HG02642 (cell line): ENCODE measurements around the gene PCNT.

ENCODE experiments used
- ATAC-seq: cut with Tn5 transposase; IDR thresholded peaks from one replicate; pipeline ENCODE4 v1.9.1; 2021; ENCODE audit warnings: mild to moderate bottlenecking; ENCODE audit not compliant: unreplicated experiment, poor library complexity

Gene PCNT

DNA sequence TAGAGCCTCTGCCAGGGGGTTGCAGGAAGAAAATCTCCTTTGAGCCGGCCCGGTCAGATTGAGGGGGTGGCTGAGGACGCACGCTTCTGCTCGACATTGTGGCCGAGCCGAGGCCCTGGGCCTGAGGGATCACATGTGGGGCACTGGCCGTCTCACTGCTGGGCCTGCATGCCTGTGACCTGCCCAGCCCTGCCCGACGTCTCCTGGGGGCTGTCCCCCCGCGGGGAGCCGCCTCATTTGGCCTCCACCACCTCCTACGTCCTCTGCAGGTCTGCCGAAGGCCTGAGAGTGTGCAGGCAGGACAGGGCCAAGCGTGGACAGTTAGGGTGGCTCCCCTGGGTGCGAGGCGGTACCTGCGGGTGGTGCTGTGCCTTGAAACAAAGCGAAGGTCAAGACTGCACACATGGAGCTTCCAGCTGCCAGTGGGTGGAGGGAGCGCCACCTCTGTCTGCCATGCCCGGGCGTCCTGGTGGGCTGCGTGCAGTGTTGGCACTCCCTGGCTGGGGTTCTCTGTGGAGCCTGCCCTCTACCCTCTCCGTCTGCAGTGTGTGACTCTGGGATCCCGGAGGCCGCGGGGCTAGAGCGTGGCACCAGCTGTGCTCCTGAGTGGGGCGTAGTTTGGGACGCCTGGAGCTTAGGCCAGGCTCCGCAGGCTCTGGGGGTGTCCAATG, 51.7 kb downstream of the PCNT start:
- no peak for ATAC-seq

DNA sequence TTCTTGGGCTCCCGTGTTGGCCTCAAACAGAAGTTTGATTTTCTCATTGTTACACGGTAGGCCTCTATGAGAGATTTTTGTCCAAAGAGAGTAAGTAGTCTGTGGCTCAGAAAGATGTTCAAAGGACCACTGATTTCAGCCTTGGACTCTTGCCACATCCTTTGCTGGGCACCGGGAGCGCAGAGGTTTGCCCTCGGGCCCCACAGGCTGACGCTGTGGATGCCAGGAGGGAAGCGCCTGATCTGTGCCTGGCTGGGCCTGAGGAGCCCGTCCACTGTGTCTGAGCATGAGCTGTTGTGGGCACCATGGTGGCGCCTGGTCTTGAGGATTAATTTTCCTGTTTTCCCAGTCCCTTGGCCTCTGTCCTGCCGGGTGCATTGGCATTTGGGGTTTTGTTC, 52.3 kb downstream of the PCNT start:
- ATAC-seq, result no peak

DNA sequence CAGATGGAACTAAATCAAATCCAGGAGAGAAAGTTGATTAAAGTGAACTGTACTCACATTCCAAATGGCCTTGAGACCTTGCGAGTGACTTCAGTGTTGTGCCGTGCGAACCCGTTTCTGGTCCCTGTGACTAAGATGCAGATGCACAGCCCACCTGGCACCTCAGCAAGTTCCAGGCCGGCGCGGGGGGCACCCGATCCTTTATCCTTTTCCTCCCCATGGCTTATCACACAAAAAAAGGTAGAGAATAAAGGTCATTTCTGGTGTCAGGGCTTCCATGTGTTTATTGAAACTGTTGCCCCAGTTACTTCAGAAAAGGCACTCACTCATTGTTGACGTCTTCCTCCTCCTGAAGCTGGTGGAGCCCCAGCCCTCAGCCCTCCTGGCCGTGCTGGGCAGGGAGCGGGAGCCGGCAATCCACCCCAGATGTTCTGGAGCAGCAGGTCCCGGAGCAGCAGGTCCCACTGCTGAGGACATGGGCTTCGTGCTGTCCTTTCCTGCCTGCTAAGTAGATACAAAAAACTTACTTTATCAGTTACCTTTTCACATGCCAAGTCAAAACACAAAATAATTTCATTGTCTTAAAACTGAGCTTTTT, 53.0 kb downstream of the PCNT start:
- no peak for ATAC-seq

DNA sequence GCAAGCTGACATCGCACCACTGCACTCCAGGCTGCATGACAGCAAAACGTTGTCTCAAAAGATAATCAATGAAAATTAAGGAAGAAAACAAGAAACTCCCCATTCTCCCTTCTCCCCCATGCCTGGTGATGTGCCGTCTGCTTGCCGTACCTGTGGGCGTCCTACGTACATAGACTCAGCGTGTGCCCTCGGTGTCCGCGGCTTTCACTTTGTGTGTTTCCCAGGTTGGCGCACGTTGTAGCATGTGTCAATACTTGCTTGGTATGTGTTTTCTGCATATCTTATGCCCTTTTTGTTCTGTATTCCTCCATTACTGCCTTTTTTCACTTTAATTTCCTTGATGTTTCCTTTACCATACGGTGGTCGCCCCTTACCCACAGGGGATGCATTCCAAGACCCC, 53.8 kb downstream of the PCNT start:
- no peak for ATAC-seq

DNA sequence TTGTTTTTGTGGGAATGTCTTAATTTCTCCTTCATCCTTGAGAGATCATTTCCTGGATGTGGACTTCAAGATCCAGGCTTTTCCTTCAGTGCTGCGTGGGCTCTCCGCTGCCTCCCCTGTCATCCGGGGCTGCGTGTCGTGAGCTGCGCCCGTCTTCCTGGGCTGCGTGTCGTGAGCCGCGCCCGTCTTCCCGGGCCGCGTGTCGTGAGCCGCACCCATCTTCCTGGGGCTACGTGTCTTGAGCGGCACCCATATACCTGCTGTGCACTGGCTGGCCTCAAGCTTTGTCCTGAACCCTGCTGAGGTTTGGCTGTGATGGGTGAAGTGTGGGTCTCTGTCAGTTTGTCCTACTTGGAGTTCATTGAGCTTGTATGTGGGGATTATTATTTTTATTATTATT, 55.1 kb downstream of the PCNT start:
- ATAC-seq, result no peak

DNA sequence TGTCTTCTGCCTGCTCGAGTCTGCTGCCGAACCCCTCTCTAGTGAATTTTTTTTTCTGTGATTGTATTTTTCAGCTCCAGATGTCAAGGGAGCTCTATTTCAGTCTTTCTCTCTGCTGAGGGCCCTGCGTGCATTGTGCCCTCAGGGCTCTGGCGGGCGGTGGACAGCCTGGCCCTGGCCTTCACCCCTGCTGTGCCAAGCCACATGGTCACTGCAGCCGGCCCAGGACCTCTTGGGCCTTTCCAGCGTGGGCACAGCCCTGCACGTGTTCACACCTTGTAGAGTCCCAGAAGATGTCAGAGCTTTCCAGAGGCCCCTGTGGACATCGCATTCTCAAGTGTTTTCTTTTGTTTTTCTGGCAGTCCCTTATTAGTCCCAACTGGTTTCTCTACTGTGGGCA, 55.7 kb downstream of the PCNT start:
- ATAC-seq, result no peak

DNA sequence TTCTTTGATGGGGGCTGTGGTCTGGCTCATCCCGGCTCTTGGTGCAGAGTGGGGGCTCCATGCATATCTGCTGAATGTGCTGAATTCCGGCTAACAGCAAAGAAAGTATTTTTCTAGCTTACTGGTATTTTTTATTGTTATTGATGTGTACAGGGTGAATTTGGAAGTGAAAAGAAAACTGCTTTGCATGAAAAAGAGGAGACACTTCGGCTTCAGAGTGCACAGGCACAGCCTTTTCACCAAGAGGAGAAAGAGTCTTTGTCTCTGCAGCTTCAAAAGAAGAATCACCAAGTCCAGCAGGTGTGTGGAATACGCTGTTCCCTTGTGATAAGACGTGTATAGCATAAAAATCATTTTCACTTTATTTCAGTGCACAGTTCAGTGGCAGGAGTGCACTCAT, 57.6 kb downstream of the PCNT start:
- ATAC-seq, result no peak

DNA sequence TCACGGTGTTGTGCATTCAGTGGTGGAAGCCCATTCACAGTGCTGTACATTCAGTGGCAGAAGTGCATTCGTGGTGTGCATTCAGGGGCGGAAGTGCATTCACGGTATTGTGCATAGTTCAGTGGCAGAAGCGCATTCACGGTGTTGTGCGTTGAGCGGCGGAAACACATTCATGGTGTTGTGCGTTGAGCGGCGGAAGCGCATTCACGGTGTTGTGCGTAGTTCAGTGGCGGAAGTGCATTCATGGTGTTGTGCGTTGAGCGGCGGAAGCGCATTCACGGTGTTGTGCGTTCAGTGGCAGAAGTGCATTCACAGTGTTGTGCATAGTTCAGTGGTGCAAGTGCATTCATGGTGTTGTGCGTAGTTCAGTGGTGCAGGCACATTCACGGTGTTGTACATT, 60.6 kb downstream of the PCNT start:
- ATAC-seq, result no peak

DNA sequence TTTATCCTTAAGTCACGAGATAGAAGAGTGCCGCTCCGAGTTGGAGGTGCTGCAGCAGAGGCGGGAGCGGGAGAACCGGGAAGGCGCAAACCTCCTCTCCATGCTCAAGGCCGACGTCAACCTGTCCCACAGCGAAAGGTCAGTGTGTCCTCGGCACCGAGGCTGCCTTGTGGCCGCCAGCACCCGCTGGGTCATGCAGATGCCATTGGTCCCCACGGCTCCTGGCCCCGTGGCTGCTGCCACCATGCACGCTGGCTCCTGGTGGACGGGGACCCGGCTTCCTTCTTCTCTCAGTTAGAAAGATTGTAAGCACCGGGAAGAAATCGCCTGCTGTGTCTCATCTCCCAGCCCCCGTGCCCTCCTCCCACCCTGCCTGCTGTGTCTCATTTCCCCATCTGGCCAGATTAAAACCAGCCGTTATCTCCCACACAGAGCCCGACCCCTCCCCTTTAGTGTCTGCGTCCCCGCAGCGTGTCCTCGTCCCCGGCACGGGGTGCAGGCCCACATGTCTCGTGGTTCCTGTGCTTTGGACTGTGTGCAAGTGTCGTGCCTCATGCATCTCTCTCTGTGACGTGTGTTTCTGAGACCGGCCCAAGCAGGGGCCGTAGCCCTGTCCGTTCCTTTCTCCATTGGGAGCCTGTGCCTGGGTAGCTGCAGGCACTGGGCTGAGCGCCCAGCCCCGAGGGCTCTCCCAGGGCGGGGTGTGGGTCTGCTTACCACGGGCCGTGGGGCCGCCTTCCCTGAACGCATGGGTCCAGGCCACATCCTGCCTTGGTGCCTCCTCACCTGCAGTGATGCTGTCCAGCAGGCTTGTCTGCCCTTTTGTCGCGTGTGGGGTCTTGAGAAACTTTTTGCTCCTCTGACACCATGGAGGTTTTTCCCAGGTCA, 62.1 kb downstream of the PCNT start:
- ATAC-seq, result no peak

DNA sequence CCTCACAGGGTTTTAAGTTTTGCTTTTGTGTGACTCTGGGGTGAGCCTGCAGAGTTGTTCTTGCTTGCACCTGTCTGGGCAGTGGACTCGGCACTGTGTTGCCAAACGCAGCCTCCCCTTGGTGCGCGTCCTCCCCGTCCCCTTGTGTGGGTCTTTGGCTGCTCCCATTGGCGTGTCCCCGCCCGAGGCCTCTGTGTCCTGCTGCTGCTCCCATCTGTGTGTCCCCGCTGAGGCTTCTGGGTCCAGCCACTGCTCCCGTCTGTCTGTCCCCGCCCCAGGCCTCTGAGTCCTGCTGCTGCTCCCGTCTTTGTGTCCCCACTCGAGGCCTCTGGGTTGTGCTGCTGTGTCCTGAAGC, 62.8 kb downstream of the PCNT start:
- ATAC-seq, result no peak

DNA sequence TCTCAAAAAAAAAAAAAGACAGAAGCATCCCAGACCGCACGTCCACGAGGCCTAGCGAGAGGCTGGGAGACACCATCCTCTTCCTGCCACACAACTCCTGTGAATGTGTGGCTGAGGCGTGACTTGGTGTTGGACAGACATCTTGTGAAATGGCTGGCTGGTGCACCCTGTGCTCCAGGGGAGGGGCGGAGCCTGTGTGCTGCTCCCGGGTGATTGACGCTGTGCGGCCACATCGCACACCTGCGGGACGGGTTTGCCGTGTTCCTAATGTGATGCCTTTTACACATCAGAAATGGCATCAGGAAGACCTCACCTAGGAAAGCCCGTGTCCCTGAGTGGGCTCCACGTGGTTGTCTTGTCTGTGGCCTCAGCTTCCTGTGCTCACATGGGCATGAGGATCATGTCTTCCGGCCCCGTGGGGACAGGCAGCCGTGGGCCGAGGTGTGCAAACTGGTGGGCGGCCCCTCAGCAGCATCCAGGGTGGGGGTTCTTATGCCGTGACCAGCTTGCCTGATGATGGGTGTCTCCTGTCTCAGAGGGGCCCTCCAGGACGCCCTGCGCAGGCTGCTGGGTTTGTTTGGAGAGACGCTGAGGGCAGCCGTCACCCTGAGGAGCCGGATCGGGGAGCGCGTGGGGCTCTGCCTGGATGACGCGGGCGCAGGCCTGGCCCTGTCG, 64.4 kb downstream of the PCNT start:
- no peak for ATAC-seq

DNA sequence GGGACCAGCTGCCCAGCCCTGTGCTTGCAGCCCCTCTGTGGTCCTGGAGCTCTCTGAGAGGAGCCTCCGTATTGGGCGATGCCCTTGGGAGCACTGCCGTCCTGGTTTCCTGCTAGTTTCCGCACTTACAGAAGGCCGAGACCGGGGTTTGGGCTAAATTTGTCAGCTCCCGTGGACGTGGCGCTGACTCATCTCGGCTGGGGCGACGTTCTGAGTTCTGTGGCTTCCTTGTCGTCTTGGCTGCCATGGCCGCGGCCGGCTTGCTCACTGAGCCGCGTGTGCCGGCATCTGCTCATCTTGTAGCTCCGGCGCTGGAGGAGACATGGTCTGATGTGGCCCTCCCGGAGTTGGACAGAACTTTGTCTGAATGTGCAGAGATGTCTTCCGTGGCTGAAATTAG, 64.9 kb downstream of the PCNT start:
- ATAC-seq, result no peak

DNA sequence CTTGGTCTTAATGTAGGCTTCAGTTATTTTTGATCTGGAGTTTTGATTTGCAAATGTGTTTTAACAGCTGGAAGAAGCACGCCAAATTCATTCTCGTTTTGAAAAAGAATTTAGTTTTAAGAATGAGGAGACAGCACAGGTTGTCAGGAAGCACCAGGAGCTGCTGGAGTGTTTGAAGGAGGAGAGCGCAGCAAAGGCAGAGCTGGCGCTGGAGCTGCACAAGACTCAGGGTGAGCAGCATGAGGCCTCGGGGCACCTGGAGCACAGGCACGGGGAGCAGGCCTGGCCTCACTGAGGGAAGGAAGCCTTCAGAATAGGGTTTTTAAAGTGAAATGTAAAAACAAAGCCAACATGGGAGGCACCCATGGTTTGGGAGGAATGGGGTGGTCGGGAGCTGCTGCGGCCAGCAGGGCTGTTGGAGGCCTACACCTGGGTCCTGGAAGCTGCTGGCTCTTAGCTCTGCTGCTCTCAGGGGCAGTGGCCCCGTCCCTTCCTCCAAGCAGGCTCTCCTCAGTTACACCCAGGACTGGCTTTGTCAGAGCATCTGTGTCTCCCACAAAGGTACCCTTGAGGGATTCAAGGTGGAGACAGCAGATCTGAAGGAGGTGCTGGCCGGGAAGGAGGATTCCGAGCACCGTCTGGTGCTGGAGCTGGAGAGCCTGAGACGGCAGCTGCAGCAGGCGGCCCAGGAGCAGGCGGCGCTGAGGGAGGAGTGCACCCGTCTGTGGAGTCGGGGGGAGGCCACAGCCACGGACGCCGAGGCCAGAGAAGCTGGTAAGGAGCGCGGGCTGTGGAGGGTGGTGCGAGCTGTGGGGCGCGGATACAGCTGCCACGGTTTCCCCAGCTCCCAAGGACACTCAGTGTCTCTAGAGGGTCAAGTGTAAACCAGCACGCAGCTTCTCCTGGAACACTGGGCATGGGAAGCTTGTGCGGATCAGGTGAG, 66.9 kb downstream of the PCNT start:
- no peak for ATAC-seq

DNA sequence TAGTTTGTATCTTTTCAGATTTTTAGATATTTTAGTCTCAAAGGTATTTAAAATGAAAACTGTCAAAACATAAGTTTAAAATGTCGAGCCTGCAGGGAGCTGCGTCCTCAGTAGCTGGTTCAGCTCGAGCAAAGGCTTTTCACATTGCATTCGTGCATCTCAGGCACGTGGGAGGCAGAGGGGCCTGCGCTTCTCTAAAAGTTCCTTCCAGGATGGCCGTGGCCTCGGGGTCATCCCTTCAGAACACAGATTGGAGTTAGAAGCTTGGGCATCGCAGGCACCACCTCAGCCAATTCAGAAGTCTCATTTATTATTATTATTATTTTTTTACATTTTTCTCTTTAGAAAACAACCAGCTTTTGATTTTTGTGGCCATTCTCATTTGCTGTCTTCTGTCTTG, 67.8 kb downstream of the PCNT start:
- no peak for ATAC-seq

DNA sequence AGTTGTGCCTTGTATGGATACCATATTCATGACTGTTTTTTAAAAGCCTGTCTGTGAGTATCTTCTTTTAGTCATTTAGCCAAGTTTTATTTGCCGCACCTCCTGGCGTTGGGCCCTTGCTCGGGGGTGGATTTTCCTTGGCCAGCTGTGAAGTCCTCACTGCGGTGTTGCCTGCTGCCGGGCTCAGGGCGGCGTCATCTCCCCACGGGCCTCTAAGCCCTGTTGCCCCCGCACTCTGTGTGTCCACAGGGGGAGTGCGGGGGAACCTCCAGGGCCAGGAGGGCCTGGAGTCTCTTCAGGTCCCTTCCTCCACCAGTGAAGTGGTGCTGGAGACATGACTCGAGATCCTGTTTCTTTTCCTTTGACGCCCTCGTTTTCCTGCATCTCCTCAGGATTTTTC, 69.0 kb downstream of the PCNT start:
- no peak for ATAC-seq

DNA sequence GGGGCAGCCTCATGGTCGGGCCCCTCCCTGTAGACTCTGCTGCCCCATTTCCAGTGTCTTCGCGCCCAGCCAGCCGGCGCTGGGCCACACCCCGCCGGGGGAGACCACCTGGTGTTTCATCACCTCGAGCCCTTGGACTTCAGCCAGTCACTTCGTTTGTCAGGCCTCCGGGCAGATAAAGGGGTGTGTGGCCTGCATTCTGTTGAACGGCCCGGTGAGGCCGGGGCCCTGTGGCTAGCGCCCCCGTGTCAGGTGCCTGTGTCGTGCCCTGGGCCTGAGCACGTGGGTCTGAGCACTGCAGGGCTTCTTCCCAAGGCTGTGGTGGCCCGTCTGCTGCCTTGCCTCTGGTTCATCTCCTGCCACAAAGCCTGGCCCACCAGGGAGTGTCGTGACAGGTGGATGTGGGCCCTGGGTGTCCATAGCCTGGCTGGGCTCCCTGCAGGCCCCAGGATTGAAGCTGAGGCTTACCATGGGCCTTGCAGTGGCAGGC, 69.5 kb downstream of the PCNT start:
- ATAC-seq, result no peak

DNA sequence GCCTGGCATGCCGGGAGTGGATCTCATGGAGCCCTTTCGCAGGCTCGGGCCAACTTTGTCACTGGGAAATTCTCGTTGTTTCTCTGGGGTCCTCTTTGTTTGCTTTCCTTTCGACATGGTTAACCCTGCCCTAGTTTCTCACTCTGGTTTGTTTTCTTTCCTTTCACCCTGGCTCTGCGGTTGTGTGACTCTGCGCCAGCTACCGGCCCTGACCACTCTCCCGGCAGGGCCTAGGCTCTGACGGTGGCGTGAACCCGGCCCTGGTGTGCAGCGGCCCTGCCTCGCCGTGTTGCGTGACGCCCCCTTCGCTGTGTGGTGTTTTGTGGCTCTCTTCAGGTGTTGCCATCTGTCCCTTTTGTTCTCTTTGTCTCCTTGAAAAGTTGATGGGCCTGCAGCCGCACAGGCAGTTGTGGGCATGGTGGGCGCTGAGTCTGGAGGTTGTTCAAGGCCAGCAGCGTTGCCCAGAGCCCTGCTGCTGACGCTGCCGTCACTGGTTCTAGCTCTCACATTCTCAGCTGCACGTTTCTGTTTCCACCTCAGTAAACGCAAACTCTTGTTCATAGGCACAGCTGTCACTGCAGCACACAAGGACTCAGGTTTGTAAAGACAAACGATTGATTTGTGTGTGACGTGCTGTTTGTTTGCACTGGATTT, 70.1 kb downstream of the PCNT start:
- ATAC-seq, result no peak

DNA sequence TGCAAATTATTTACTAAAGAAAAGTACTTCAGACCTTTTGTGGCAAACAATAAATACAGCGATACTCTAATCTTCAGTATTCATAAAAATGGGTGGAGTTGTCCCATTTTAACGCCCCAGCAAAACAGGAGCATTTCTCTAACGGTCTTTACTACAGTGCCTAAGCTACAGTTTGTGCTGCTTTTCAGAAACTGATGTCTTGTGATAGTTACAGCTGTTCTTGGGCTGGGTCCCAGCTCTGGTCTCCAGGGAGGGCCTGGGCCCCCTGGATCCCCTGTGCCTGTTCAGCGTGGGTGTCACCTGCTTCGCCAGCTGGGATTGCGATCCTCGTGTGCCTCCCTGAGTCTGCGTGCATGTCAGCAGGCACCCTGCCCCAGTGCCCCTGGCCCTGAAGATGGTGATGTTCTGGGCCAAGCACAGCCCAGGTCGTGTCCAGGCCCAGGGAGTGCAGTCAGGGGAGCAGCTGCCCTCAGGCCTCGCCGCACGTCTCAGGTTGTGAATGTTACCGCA, 70.7 kb downstream of the PCNT start:
- ATAC-seq, result no peak

DNA sequence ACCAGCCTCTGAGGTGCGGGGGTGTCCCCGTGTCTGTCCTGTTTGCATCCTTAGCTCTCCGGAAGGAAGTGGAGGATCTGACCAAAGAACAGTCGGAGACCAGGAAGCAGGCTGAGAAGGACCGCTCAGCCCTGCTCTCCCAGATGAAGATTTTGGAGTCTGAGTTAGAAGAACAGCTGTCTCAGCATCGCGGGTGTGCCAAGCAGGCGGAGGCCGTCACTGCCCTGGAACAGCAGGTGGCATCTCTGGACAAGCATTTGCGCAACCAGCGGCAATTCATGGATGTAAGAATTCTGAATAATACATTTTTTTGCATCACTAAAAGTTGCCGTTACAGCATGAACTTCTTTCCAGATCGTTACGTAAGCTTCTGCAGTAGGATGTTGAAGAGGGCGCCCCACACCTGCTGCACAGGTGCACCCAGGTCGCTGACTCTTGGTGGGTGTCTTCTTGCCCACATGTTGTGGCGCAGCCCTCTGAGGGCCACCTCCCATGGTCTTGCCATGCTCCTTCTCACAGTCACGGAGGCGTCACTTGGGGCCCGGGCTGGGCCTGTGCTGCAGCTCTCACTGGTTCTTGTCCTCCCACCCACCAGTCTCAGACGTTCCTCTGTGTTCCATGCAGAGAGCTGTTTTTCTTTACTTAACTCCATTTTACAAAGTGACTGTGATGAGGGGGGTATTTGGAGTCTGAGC, 73.4 kb downstream of the PCNT start:
- ATAC-seq, result no peak
